Prostate gland (tissue), 2 donors: ENCODE data around the gene ALOXE3. TPM values are rescaled to one million over a fixed set of nuclear protein-coding genes. Genes with fewer than 3 reads are reported as not detected.

Experiments
- DNase-seq: peaks from one replicate; pipeline ENCODE4 v3.0.0-alpha.2; 2019; ENCODE audit warnings: low spot score
- H3K27ac ChIP-seq, 2 donors: fragments of 200-600 bp; sonication (generic); 2 replicates each; pipeline ENCODE4 v1.5.1; 2017 to 2019
- H3K27me3 ChIP-seq: fragments of 200-600 bp; sonication (generic); replicated peaks from 2 replicates; pipeline ENCODE4 v1.5.1; 2019; ENCODE audit not compliant: insufficient read depth
- H3K36me3 ChIP-seq, 2 donors: fragments of 200-600 bp; sonication (generic); 1 replicate in 1 of 2; 2 replicates in 1 of 2; pipeline versions ENCODE4 v1.5.1 to v1.8.1; 2017 to 2019
- H3K4me1 ChIP-seq: fragments of 200-600 bp; sonication (generic); replicated peaks from 2 replicates; pipeline ENCODE4 v1.5.1; 2019
- H3K4me3 ChIP-seq, 2 donors: fragments of 200-600 bp; sonication (generic); 2 replicates each; pipeline ENCODE4 v1.5.1; 2017 to 2019
- H3K9me3 ChIP-seq: fragments of 200-600 bp; sonication (generic); 2 replicates; pipeline ENCODE4 v1.5.1; 2017
- POLR2A ChIP-seq: fragments of 450-650 bp; IDR thresholded peaks from one replicate; pipeline ENCODE4 v1.6.1; 2016; ENCODE audit warnings: antibody characterized with exemption, mild to moderate bottlenecking
- POLR2AphosphoS5 ChIP-seq: sonication (generic); formaldehyde crosslinking; IDR thresholded peaks from one replicate; pipeline ENCODE4 v1.6.1; 2017; ENCODE audit warnings: antibody characterized with exemption
- WGBS: methylation state at CpG from one replicate; pipeline ENCODE4 v1.1.5; 2018; 5-methylcytosine and 5-hydroxymethylcytosine counted together
- intact Hi-C: fragments of 100-400 bp; cut with DNase I; formaldehyde crosslinking; loops from one replicate; pipeline ENCODE4 v1.14.2; 2022
- total RNA-seq, 2 donors: library from RNA; depleted of rRNA; stranded (reverse); fragments of >200 nt; gene quantifications; one replicate each; pipeline ENCODE4 v1.1.0, GENCODE V29; 2016
- TF ChIP-seq, protein P1 (sequence below), 4 experiments: fragments of 200-600 bp in 2 of 4; fragments of 450-650 bp in 2 of 4; sonication (generic) in 2 of 4; IDR thresholded peaks; 1 replicate in 3 of 4; 2 replicates in 1 of 4; pipeline ENCODE4 v1.5.1; 2016 to 2019; ENCODE audit warnings: antibody characterized with exemption in 4 of 4, mild to moderate bottlenecking in 2 of 4, moderate library complexity in 2 of 4

ALOXE3 gene
- total RNA-seq, 2 donors from 2014 or later: 2.4 TPM; not detected in 1

DNA sequence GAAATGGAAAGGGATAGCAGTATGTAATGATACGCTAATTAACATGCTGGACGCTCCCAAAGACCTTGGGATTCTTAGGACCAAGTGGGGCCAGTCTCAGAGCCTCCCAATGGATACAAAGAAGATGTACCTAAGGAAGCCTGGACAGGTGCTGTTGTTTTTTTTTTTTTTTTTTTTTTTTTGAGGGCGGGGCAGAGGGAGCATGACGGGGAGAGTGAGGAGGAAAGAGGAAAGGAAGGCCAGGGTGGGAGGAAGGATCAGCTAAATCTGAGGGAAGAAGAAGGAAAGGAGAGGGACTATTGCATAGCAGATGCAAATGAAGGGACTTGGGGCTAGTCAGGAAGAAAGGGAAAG is 41.9 kb upstream of the ALOXE3 start:
- no peaks in the 10 kb centered on the region for H3K27me3 ChIP-seq
- H3K36me3 ChIP-seq: peaks cover 0 to 8% of the 10 kb centered on the region in 2 donors
- no peaks in the 10 kb centered on the region for H3K9me3 ChIP-seq
- peak overlapping the region; percentile 100 for H3K27ac ChIP-seq
- H3K4me3 ChIP-seq: no peak overlapping the region
- peaks cover 21% of the 10 kb centered on the region for H3K4me1 ChIP-seq
- TF ChIP-seq, protein P1, sequence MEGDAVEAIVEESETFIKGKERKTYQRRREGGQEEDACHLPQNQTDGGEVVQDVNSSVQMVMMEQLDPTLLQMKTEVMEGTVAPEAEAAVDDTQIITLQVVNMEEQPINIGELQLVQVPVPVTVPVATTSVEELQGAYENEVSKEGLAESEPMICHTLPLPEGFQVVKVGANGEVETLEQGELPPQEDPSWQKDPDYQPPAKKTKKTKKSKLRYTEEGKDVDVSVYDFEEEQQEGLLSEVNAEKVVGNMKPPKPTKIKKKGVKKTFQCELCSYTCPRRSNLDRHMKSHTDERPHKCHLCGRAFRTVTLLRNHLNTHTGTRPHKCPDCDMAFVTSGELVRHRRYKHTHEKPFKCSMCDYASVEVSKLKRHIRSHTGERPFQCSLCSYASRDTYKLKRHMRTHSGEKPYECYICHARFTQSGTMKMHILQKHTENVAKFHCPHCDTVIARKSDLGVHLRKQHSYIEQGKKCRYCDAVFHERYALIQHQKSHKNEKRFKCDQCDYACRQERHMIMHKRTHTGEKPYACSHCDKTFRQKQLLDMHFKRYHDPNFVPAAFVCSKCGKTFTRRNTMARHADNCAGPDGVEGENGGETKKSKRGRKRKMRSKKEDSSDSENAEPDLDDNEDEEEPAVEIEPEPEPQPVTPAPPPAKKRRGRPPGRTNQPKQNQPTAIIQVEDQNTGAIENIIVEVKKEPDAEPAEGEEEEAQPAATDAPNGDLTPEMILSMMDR (IDR thresholded peaks at IDR 0.05): no peak
- TF ChIP-seq POLR2AphosphoS5 (no peak), POLR2A (no peak)
- WGBS: 51% methylated on average over 4 of the region's 4 CpGs
- no peak for DNase-seq
- intact Hi-C loops: no loop called here

DNA sequence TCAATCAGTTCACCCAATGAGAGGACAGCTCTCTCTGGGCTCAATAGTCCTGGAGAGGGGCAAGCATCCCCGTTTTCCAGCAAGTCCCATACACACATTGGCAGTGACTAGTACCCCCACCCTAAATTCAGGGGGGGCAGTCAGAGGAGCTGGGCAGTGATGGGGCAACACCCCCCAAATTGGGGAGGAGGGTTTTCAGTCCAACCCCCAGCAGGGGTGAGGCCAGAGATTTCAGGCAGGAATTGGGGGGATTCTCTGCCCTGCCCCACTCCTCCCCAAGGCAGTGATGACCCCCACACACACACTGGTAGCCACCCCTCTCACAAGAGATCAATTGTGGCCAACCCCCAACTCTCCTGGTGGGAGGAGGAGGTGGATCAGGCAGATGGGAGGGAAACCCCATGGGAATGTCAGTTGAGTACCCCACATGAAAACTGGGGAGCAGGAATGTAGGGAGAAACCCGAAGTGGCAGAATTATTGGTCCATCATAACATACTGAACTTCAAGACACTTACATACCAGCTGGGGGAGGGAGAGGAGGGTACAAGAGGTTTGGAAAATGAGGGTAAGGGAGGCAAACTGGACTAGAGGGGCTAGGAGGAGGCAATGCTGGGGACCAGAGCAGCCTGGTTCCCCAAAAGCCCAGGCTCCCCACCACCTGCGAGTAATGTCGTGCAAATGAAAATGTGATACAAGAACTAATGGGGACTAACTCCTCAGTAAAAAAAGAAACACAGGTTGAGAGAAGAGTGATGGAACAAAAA is 41.3 kb upstream of the ALOXE3 start:
- H3K4me3 ChIP-seq: no peak overlapping the region
- no peaks in the 10 kb centered on the region for H3K9me3 ChIP-seq
- WGBS: 74% methylated on average over 4 of the region's 4 CpGs
- peaks cover 0 to 8% of the 10 kb centered on the region in 2 donors for H3K36me3 ChIP-seq
- peak overlapping the region; percentile 100 for H3K27ac ChIP-seq
- H3K27me3 ChIP-seq: no peaks in the 10 kb centered on the region
- DNase-seq: no peak
- intact Hi-C loops: loop anchor here (10.0 kb wide), 1 partner anchor 315 kb away; no protein-coding TSS in a partner anchor
- peaks cover 21% of the 10 kb centered on the region for H3K4me1 ChIP-seq
- TF ChIP-seq POLR2AphosphoS5: no peak
- TF ChIP-seq, protein P1 (IDR thresholded peaks at IDR 0.05): no peak
- no peak for TF ChIP-seq POLR2A

DNA sequence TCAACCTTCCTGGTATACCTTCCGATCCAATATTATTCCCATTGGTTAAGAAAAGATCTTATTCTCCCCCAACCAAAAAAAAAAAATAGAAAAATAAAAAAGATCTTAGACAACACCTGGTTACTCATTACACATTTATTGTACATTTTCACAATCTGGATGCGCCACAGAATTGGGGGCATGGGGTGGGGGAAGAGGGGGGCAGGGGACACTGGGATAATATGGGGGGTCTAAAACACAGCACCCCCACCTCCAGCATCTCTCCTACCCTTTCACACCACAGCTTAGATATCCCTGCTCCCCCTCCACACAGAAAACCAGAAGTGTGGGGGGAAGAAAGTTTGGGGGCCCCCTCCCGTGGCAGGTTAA is 40.7 kb upstream of the ALOXE3 start:
- Histone ChIP-seq H3K9me3 (no peaks in the 10 kb centered on the region), H3K27ac (peak overlapping the region; percentile 100), H3K4me1 (peaks cover 20% of the 10 kb centered on the region), H3K4me3 (no peak overlapping the region), H3K27me3 (no peaks in the 10 kb centered on the region), H3K36me3 (peaks cover 0 to 8% of the 10 kb centered on the region in 2 donors)
- TF ChIP-seq POLR2A (no peak), POLR2AphosphoS5 (no peak)
- TF ChIP-seq, protein P1 (IDR thresholded peaks at IDR 0.05): peak in 1 of 4 experiments; percentile 5
- WGBS: 56% methylated on average over 3 of the region's 3 CpGs
- intact Hi-C loops: loop anchor here (10.0 kb wide), 1 partner anchor 314 kb away; no protein-coding TSS in a partner anchor
- no peak for DNase-seq

DNA sequence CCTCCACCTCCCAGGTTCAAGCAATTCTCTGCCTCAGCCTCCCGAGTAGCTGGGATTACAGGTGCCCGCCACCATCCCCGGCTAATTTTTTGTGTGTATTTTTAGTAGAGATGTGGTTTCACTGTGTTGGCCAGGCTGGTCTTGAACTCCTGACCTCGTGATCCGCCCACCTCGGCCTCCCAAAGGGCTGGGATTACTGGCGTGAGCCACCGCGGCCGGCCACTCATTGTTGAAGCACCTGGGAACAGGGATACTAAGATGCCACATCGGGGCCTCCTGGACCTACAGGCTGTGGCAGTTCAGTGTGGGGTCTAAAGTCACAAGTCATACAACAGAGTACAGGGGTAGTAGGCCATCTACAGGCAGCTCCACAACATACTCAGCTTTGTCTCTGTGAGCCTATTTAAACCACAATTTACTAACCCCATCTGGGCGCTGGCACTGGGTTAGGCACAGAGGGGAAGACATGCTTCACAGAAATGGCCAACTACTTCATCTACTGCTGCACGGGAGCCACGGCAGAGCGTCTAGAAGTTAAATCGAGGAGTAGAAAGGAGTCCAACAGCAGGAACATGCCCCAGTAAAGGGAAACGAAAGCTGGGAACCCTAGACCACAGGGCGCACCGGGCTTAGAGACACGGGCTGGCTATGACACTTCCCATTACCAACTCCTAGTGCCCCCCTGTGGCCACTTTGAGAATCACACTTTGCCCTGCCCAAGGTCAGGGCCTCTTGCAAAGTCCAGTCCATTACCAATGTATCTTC is 40.1 kb upstream of the ALOXE3 start:
- DNase-seq: peak; percentile 90
- Histone ChIP-seq H3K27ac (peak overlapping the region; percentile 100), H3K4me3 (no peak overlapping the region), H3K4me1 (peaks cover 21% of the 10 kb centered on the region), H3K27me3 (no peaks in the 10 kb centered on the region), H3K36me3 (peaks cover 0 to 8% of the 10 kb centered on the region in 2 donors), H3K9me3 (no peaks in the 10 kb centered on the region)
- TF ChIP-seq POLR2A (no peak), POLR2AphosphoS5 (peak; percentile 83)
- TF ChIP-seq, protein P1 (IDR thresholded peaks at IDR 0.05): peak; percentile 80 to 98 (median 96)
- WGBS: 51% methylated on average over 20 of the region's 20 CpGs
- intact Hi-C loops: loop anchor here (10.0 kb wide), 1 partner anchor 314 kb away; no protein-coding TSS in a partner anchor
